ENCODE data around the gene VAT1L.

DNA sequence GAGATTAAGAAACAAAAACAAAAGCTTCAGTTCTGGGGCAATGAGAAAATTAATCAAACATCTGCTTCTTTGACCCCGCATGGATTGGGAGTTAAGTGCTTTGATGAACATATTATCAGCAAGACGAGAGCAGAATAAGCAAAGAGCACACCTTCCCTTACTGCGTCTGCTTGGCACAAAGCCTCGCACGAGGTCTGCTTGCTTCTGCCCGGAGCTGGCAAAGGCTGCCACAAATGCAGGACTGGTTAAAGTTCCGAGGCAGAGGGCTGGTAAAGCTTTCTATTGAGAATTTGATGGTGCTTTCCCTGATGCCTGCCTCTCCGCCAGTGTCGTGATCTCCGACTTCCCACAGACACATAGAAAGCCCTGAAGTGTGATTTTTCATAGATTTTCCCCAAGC is 17.0 kb downstream of the VAT1L start:
- TF ChIP-seq, protein P1, sequence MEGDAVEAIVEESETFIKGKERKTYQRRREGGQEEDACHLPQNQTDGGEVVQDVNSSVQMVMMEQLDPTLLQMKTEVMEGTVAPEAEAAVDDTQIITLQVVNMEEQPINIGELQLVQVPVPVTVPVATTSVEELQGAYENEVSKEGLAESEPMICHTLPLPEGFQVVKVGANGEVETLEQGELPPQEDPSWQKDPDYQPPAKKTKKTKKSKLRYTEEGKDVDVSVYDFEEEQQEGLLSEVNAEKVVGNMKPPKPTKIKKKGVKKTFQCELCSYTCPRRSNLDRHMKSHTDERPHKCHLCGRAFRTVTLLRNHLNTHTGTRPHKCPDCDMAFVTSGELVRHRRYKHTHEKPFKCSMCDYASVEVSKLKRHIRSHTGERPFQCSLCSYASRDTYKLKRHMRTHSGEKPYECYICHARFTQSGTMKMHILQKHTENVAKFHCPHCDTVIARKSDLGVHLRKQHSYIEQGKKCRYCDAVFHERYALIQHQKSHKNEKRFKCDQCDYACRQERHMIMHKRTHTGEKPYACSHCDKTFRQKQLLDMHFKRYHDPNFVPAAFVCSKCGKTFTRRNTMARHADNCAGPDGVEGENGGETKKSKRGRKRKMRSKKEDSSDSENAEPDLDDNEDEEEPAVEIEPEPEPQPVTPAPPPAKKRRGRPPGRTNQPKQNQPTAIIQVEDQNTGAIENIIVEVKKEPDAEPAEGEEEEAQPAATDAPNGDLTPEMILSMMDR (conservative IDR thresholded peaks at IDR 0.05 in 1 of 2, IDR thresholded peaks at IDR 0.05 in 1 of 2; ENCODE audit: low read depth in 1 of 2, low read length in 2 of 2): no peak
- TF ChIP-seq EZH2 (IDR thresholded peaks at IDR 0.05; ENCODE audit: low read length, missing control alignments): no peak
